Posterior cingulate gyrus (tissue), 11 donors: Measurements from ENCODE around the gene PTPN21.

Source experiments
- DNase-seq, 10 donors: peaks; one replicate each; pipeline versions ENCODE4 v3.0.0 to v3.0.0-alpha.2; 2020 to 2021; ENCODE audit warnings: mixed read lengths in 3 of 10
- intact Hi-C: fragments of 100-400 bp; cut with DNase I; formaldehyde crosslinking; loops from one replicate; pipeline ENCODE4 v1.15.1; 2023

PTPN21 gene

GRCh38 chr14:88516861-88517357 is 37.9 kb downstream of the PTPN21 start:
- intact Hi-C loops = no loop called here
- no peak for DNase-seq

- no peak for DNase-seq
- intact Hi-C loops = no loop called here
Measured at GRCh38 chr14:88515499-88516221, 39.1 kb downstream of the PTPN21 start.

GRCh38 chr14:88507208-88507607 is 47.6 kb downstream of the PTPN21 start:
- intact Hi-C loops = no loop called here
- DNase-seq = no peak

GRCh38 chr14:88505621-88506020 is 49.2 kb downstream of the PTPN21 start:
- DNase-seq = no peak
- intact Hi-C loops = no loop called here

- DNase-seq = no peak
- intact Hi-C loops = no loop called here
Measured at GRCh38 chr14:88504602-88505001, 50.2 kb downstream of the PTPN21 start.

GRCh38 chr14:88503754-88504406 is 50.9 kb downstream of the PTPN21 start:
- no peak for DNase-seq
- intact Hi-C loops = no loop called here

- no peak for DNase-seq
- intact Hi-C loops = no loop called here
Measured at GRCh38 chr14:88502740-88503139, 52.1 kb downstream of the PTPN21 start.

GRCh38 chr14:88500611-88501010 is 54.2 kb downstream of the PTPN21 start:
- DNase-seq = no peak
- intact Hi-C loops = no loop called here

- intact Hi-C loops = no loop called here
- no peak for DNase-seq
Measured at GRCh38 chr14:88499225-88499624, 55.6 kb downstream of the PTPN21 start.

GRCh38 chr14:88496414-88496813 is 58.4 kb downstream of the PTPN21 start:
- DNase-seq = no peak
- intact Hi-C loops = no loop called here

- no peak for DNase-seq
- intact Hi-C loops = loop anchor here (2.0 to 5.0 kb wide), 2 partner anchors 59 to 67 kb away; no protein-coding TSS in a partner anchor
Measured at GRCh38 chr14:88493392-88494185, 61.2 kb downstream of the PTPN21 start.

- intact Hi-C loops = loop anchor here (2.0 to 5.0 kb wide), 2 partner anchors 60 to 68 kb away; no protein-coding TSS in a partner anchor
Measured at GRCh38 chr14:88492272-88493089, 62.3 kb downstream of the PTPN21 start.

GRCh38 chr14:88490168-88490567 is 64.6 kb downstream of the PTPN21 start:
- DNase-seq = no peak
- intact Hi-C loops = loop anchor here (5.0 kb wide), 1 partner anchor 62 kb away; no protein-coding TSS in a partner anchor

More at GRCh38 chr14:88492272-88493089, 62.3 kb downstream of the PTPN21 start:
- DNase-seq = peak in 5 of 10 donors; percentile 31 to 88 (median 50)

GRCh38 chr14:88488897-88489296 is 65.9 kb downstream of the PTPN21 start:
- no peak for DNase-seq
- intact Hi-C loops = no loop called here

GRCh38 chr14:88488081-88488480 is 66.7 kb downstream of the PTPN21 start:
- DNase-seq = peak in 5 of 10 donors; percentile 34 to 90 (median 44)
- intact Hi-C loops = no loop called here

- intact Hi-C loops = no loop called here
- DNase-seq = no peak
Measured at GRCh38 chr14:88482524-88482923, 72.3 kb downstream of the PTPN21 start.

GRCh38 chr14:88481794-88482193 is 73.0 kb downstream of the PTPN21 start:
- intact Hi-C loops = no loop called here
- no peak for DNase-seq

GRCh38 chr14:88481059-88481458 is 73.7 kb downstream of the PTPN21 start:
- no peak for DNase-seq
- intact Hi-C loops = no loop called here

- no peak for DNase-seq
- intact Hi-C loops = no loop called here
Measured at GRCh38 chr14:88479574-88479987, 75.2 kb downstream of the PTPN21 start.

GRCh38 chr14:88478931-88479330 is 75.9 kb downstream of the PTPN21 start:
- DNase-seq = peak in 1 of 10 donors; percentile 84
- intact Hi-C loops = no loop called here
